T47D (cell line): ENCODE measurements around the gene EPOP.
A peak's percentile ranks its signal among the peaks of the same experiment; 100 is the strongest.
"Not testable (repeated sequence)": the region's sequence is repeated elsewhere in the genome, so short reads cannot be mapped to it uniquely, and the experiment has no call there.

Experiments used
- DNase-seq, 2 experiments: peaks; one replicate each; pipeline versions ENCODE4 v3.0.0 to v3.0.0-alpha.2; 2011 to 2012; ENCODE audit warnings: low read depth in 1 of 2, low spot score in 1 of 2
- JUND ChIP-seq: IDR thresholded peaks from 2 replicates; pipeline ENCODE4 v1.6.1; 2012; ENCODE audit warnings: low read depth
- in situ Hi-C: cut with HindIII; loops from 2 replicates; pipeline ENCODE4 v1.10.0; 2016; ENCODE audit warnings: low sequenced_read_pairs, low pct_unique_long_range_greater_than_20kb

EPOP gene

DNA sequence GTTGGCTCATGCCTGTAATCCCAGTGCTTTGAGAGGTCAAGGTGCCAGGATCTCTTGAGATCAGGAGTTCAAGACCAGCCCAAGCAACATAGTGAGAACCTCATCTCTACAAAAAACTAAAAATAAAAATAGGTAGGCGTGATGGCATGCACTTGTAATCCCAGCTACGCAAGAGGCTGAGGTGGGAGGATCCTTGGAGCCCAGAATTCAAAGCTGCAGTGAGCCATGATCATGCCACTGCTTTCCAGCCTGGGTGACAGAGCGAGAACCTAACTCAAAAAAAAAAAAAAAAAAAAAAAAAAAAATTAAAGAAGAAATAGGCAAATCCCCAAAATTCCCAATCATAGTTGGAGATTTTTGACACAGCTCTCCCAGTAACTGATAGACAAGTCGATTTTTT is 36.8 kb downstream of the EPOP start:
- no peak for DNase-seq
- in situ Hi-C loops = no loop called here

DNA sequence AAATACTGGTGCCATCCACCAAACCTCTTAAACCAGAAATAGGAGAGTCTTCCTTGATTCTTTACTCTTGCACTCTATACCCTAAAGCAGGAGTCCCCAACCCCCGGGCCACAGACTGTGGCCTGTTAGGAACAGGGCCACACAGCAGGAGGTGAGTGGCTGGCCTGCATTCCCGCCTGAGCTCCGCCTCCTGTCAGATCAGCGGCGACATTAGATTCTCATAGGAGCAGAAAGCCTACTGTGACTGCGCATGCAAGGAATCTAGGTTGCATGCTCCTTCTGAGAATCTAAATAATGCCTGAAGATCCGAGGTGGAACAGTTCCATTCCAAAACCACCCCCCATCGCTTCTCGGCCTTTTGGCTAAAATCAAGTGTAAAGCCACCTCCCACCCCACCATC is 38.7 kb downstream of the EPOP start:
- peak in 1 of 2 experiments; percentile 54 for DNase-seq
- no peak for TF ChIP-seq JUND
- in situ Hi-C loops = no loop called here

More for the DNA sequence above, 36.8 kb downstream of the EPOP start:
- TF ChIP-seq JUND = no peak

DNA sequence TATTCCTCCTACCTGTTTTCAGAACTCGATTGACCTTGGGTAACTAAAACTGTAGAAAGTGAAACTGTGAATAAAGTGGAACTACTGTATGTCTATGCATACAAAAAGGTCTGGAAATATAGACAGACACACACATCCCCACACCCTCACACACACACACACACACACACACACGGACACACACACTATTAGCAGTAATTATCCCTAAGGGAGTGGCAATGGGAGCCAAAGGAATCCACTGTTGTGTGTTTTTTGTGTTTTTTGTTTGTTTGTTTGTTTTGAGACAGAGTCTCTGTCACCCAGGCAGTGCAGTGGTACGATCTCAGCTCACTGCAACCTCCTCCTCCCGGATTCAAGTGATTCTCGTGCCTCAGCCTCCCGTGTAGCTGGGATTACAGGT is 42.4 kb downstream of the EPOP start:
- in situ Hi-C loops = no loop called here

DNA sequence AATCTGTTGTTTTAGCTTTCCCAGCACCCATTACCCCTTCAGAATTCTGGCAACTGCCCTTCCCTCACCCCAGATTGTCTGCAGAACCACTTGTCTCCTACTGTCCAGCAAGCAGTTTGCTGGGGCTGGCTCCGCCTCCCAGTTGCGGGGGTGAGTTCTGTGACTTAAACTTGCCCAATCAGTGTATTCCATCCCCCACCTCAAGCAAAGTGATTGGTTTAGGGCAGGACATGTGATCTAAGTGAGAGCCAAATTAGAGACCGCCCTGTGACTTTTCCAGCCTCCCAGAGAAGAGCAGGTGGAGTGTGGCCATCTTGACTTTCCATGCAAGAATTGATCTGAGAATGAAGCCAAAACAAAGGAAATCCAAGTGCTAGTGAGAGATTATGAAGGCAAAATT is 46.3 kb downstream of the EPOP start:
- in situ Hi-C loops = no loop called here
- TF ChIP-seq JUND = no peak
- DNase-seq = peak in 1 of 2 experiments; percentile 85

More for the DNA sequence above, 42.4 kb downstream of the EPOP start:
- TF ChIP-seq JUND = no peak
- no peak for DNase-seq

DNA sequence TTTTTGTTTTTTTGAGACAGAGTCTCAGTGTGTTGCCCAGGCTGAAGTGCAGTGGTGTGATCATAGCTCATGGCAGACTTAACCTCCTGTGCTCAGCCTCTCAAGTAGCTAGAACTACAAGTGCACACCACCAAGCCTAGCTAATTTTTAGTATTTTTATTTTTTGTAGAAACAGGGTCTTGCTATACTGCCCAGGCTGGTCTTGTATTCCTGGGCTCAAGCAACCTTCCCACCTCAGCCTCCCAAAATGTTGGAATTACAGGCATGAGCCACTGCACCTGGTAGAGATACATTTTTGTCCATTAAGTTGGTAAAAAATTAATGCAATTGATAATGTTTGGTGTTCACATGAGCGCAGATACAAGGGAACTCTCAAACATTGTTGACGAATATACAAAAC is 46.8 kb downstream of the EPOP start:
- in situ Hi-C loops = no loop called here
- no peak for TF ChIP-seq JUND

DNA sequence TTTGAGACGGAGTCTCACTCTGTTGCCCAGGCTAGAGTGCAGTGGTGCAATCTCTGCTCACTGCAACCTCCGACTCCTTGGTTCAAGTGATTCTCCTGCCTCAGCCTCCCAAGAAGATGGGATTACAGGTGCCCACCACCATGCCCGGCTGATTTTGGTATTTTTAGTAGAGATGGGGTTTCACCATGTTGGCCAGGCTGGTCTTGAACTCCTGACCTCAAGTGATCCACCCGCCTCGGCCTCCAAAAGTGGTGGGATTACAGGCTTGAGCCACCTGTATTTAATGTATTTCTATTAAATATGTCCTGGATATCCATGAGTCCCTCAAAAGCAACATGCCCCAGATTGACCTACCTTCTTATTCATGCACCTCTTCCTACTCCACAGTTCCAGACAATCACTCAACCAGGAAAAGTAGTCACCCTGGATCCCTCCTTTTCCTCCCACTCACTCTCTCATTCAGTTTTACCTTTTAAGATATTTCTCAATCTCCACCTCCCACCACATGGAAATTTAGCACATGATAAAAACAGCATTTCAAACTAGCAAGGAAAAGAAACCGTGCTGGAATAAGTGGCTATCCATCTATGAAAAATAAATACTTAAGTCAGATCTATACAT is 48.0 kb downstream of the EPOP start:
- in situ Hi-C loops, DNase-seq: not testable (repeated sequence)

More for the DNA sequence above, 46.8 kb downstream of the EPOP start:
- DNase-seq = no peak

DNA sequence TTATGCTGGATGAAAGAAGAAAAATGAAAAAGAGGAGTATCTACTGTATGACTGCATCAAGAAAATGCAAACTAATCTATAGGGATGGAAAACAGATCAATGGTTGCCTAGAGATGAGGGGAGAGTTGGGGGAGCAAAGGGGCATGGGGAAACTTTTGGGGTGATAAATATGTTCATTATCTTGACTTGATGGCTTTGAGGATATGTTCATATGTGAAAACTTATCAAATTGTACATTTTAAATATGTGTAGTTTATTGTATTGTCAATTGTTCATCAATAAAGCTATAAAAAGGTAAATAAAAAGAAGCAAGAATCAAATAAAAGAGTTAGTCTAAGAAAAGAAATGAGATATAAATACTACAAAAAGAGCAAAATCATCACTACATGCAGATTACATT is 49.3 kb downstream of the EPOP start:
- no peak for DNase-seq
- TF ChIP-seq JUND = no peak
- in situ Hi-C loops = no loop called here

DNA sequence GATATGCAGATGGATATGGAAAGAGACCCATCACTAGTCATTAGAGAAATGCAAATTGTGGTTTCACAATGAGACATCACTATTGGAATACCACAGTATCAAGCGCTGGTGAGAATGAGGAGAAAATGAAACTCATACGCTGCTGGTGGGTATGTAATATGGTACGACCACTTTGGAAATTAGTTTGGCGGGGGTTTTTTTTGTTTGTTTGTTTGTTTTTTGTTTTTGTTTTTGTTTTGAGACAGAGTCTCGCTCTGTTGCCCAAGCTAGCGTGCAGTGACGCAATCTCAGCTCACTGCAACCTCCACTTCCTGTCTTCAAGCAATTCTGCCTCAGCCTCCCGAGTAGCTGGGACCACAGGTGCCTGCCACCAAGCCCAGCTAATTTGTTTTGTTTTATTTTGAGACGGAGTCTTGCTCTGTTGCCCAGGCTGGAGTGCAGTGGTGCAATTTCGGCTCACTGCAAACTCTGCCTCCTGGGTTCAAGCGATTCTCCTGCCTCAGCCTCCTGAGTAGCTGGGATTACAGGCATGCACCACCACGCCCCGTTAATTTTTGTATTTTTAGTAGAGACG is 49.9 kb downstream of the EPOP start:
- DNase-seq, in situ Hi-C loops: not testable (repeated sequence)
